ENCODE results near the gene CUBN. TPM values are rescaled to one million over a fixed set of nuclear protein-coding genes. Genes with fewer than 3 reads are reported as not detected.
A peak's percentile ranks its signal among the peaks of the same experiment; 100 is the strongest.

The CUBN gene
- total RNA-seq, 1 experiment from 2014 or later, result 1.3 TPM

DNA sequence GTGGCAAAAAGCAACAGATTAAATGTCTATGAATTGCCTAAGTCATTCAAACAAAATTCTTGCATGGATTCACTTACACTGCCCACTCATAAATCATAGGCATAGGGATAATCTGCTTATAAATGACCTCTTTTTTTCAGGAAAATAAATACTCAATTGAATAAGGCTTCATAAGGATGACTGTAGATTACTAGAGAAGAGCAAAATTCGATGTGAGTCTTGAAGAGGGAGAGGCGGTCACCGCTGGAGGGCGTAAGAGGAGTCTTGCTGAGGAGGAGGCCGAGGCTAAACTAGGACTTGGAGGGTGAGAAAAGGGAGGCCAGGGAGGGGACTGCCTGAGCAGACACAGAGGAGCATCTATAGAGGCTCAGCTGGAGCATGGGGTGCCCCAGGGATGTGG lies 177.0 kb downstream of the CUBN start:
- in situ Hi-C loops (cut with HindIII; ENCODE audit: low pct_unique_long_range_greater_than_20kb, low sequenced_read_pairs), result no loop called here
- Histone ChIP-seq H3K9me3 (ENCODE audit: control insufficient read depth, insufficient read depth, low read depth, low read length) (no peaks in the 10 kb centered on the region), H3K4me1 (ENCODE audit: control insufficient read depth, insufficient read depth, low read length) (peaks cover 3% of the 10 kb centered on the region; the same call in 1 of the 2 replicates), H3K36me3 (ENCODE audit: control insufficient read depth, insufficient read depth, low read length) (no peaks in the 10 kb centered on the region), H3K27me3 (ENCODE audit: control insufficient read depth, insufficient read depth, low read length) (no peaks in the 10 kb centered on the region), H3K27ac (ENCODE audit: low read length) (peak overlapping the region; percentile 78), H3K4me3 (ENCODE audit: low read depth in 2 of 2, low read length in 2 of 2) (no peak overlapping the region)
- ATAC-seq (peak; percentile 67; the same call in 1 of the 2 replicates), DNase-seq (ENCODE audit: low read depth, low spot score) (no peak)
- no TSS peak for BruUV-seq (replicated peaks)
- TF ChIP-seq CTCF (IDR thresholded peaks at IDR 0.05) (peak; percentile 39), POLR2AphosphoS5 (IDR thresholded peaks at IDR 0.05; ENCODE audit: low read depth, low read length) (no peak), REST (IDR thresholded peaks at IDR 0.05; ENCODE audit: insufficient read depth in 1 of 2, low read depth in 2 of 2, low read length in 1 of 2) (no peak), SIN3A (IDR thresholded peaks at IDR 0.05; ENCODE audit: borderline replicate concordance, insufficient read depth, low read depth, low read length) (no peak), TCF7L2 (IDR thresholded peaks at IDR 0.05; ENCODE audit: low read depth, low read length) (no peak)
- ChIA-PET POLR2A (no interaction called here), CTCF (no interaction called here)
- intact Hi-C loops (cut with micrococcal nuclease; ENCODE audit: unreplicated experiment), result no loop called here

- Histone ChIP-seq H3K4me1 (ENCODE audit: control insufficient read depth, insufficient read depth, low read length) (peaks cover 3% of the 10 kb centered on the region; the same call in 1 of the 2 replicates), H3K27me3 (ENCODE audit: control insufficient read depth, insufficient read depth, low read length) (no peaks in the 10 kb centered on the region), H3K9me3 (ENCODE audit: control insufficient read depth, insufficient read depth, low read depth, low read length) (no peaks in the 10 kb centered on the region), H3K27ac (ENCODE audit: low read length) (peak overlapping the region; percentile 78), H3K36me3 (ENCODE audit: control insufficient read depth, insufficient read depth, low read length) (no peaks in the 10 kb centered on the region), H3K4me3 (ENCODE audit: low read depth in 2 of 2, low read length in 2 of 2) (no peak overlapping the region)
- in situ Hi-C loops (cut with HindIII; ENCODE audit: low pct_unique_long_range_greater_than_20kb, low sequenced_read_pairs) (no loop called here), intact Hi-C loops (cut with micrococcal nuclease; ENCODE audit: unreplicated experiment) (no loop called here)
- BruUV-seq (replicated peaks), result no TSS peak
- ChIA-PET POLR2A (no interaction called here), CTCF (no interaction called here)
- ATAC-seq (no peak), DNase-seq (ENCODE audit: low read depth, low spot score) (no peak)
- no peak for TF ChIP-seq REST (IDR thresholded peaks at IDR 0.05; ENCODE audit: insufficient read depth in 1 of 2, low read depth in 2 of 2, low read length in 1 of 2)
- TF ChIP-seq CTCF (IDR thresholded peaks at IDR 0.05), result no peak
- TF ChIP-seq SIN3A (IDR thresholded peaks at IDR 0.05; ENCODE audit: borderline replicate concordance, insufficient read depth, low read depth, low read length), result no peak
- no peak for TF ChIP-seq POLR2AphosphoS5 (IDR thresholded peaks at IDR 0.05; ENCODE audit: low read depth, low read length)
- no peak for TF ChIP-seq TCF7L2 (IDR thresholded peaks at IDR 0.05; ENCODE audit: low read depth, low read length)
These were observed 177.5 kb downstream of the CUBN start for GRCh38 chr10:16952080-16952479.

Measured in Panc1 (cell line).